Sciatic nerve (tissue), 2 donors: ENCODE data around the gene ERI3. TPM values are rescaled to one million over a fixed set of nuclear protein-coding genes. Genes with fewer than 3 reads are reported as not detected.

Experiments used
- ATAC-seq: fragments of 200-7000 bp; cut with Tn5 transposase; one replicate; pipeline ENCODE4 v1.9.1; 2020; ENCODE audit warnings: mild to moderate bottlenecking, moderate library complexity
- DNase-seq: peaks from one replicate; pipeline ENCODE4 v3.0.0-alpha.2; 2020; ENCODE audit warnings: low spot score
- intact Hi-C: fragments of 100-400 bp; cut with DNase I; formaldehyde crosslinking; loops from one replicate; pipeline ENCODE4 v1.14.2; 2022
- total RNA-seq: library from RNA; stranded (reverse); fragmentation: NEBNext Ultra II Directional; extraction: Animal tissue kit (Norgen Biotek cat#: 25700); gene quantifications from one replicate; pipeline ENCODE4 v1.2.1, GENCODE V29; 2021
- donor health status: DM: no; HTN: no; CAD: no.
- donor health status: DM: no; HTN: no; CAD: no.

ERI3 gene
- total RNA-seq, 1 donor from 2014 or later, result 59.8 TPM

DNA sequence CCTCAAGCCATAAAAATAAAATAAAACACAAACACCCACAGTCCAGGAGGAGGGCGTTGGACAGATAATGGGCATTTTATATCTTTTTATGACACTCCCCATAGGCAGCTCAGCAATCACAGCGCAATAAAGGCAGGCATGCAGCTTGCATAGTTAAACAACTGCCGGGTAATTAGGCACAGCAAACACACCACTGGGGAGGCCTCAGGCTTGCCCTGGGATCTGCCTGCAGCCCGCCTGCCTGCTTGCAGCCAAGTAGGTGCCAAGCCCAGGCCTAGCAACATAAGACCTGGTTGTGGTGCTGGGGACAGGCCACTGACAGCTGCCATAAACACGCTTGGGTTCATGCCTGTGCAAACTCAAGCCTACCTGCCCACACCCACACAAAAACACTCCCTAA, 87.6 kb downstream of the ERI3 start:
- DNase-seq, result no peak
- ATAC-seq, result no peak
- intact Hi-C loops, result no loop called here

- no peak for DNase-seq
- intact Hi-C loops, result no loop called here
- no peak for ATAC-seq
Measured at GRCh38 chr1:44266400-44267344, 88.4 kb downstream of the ERI3 start.

DNA sequence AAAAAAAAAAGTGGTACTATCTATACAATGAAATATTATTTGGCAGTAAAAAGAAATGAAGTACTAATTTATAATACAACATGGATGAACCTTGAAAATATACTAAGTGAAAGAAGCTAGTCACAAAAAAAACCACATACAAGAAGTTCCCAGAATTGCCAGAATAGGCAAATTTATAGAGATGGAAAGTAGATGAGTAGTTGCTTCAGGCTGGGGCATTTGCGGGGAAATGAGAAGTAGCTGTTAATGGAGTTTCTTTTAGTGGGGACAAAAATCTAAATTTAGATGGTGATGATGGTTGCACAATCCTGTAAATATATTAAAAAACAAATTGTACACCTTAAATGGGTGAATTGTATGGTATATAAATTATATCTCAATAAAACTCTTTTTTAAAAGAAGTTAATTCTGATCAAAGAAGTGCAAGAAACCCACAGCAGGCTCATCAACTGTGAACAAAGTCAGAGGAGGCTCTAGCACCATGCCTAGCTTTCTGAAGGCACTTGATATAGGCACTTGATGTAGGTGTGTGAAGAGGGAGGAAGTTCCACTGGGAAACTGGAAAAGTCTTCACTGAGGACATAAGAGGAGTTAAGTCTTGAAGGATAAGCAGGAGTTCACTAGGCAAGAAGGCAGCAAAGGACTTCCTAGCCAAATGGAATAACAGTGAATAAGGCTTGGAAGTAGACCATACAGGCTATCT, 89.2 kb downstream of the ERI3 start:
- intact Hi-C loops, result no loop called here
- no peak for DNase-seq
- ATAC-seq, result no peak

DNA sequence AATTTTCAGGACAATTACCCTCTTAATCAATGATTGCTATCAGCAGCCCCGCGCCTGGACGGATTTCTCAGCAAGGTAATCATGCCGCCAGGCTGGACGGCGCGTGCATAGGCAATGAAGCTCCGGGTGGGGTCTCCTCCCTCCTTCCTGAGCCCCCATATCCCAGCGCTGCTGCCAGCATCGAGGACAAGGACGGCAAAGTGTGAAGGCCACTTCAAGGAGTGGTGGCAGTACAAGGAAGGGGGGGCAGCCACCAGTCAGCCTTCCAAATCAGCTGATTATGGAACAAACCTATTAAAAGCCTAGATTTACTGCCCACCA, 90.6 kb downstream of the ERI3 start:
- intact Hi-C loops, result no loop called here
- ATAC-seq, result no peak
- DNase-seq, result no peak

GRCh38 chr1:44263568-44264450, 91.2 kb downstream of the ERI3 start:
- DNase-seq (no peak), ATAC-seq (no peak)
- intact Hi-C loops, result no loop called here

DNA sequence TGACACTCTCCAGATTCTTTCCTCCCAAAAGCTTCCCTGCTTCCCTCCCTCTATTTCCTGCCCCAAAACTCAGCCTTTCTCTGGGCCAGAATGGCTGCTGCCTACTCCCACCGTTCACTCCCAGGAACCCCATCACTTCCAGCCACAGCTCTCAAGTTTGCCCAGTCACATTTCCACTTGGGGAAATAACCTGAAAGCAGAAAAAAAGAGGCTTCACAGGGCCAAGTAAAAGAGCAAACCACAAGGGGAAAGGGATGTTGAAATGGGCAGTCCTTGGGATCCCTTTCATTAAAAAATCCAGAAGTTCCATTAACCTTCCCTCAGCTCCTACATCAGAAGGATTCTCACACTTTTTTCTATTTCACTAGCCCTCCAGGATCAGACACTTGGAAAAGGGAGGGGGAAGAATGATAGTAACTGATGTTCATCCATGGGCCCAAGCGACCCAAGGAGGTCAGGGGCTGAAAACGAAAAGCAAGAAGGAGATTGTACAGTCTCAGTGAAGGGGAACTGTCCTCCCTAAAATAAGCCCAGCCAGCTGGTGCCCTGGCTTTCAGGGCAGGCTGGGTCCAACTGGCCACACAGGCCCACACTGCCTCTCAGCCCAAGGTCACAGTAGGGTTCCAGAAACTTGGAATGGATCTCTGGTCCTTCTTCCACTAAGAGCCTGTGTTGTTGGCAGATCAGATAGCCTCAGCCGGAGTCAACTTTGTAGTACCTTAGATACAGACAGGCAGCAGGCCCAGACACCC, 92.1 kb downstream of the ERI3 start:
- intact Hi-C loops, result no loop called here
- DNase-seq (no peak), ATAC-seq (no peak)

DNA sequence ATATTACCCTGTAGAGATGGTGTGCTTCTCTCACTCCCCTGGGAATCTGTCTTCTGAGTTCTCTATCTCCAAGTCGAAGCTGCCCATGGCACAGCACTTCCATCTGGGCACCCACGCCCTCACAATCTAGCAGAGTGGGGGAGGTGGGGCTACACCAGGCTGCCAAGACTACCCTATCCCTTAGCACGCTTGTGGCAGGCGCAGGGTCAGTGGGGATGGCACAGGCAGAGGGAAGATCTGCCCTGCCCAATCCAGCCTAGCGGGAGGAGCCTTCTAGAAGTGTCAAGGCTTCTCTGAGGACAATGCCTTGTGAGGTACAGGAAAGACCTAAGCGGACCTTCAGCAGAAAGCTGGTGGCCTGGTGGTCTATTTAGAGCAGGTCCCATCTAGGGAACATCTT, 92.6 kb downstream of the ERI3 start:
- ATAC-seq (no peak), DNase-seq (no peak)
- intact Hi-C loops, result no loop called here

DNA sequence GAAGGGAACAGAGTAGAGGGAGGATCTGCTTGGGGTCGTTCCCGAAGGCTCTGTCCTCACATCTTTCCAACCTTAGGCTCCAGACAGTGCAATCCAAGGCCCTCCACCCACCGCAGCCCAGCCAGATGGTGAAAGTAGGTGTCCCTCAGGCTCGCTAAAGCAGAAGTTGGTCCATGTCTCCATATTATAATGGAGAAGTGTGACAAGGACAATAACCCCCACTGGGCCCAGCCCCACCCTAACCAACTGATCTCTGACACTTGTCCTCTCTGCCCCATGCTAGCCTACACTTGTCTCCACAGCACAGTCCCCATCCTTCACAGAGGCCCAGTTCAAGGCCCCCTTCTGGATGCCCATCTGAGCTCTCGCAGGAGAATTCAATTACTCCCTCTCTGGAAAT, 93.1 kb downstream of the ERI3 start:
- intact Hi-C loops, result no loop called here
- ATAC-seq (no peak), DNase-seq (no peak)

- ATAC-seq, result no peak
- intact Hi-C loops, result no loop called here
- DNase-seq, result no peak
Measured at GRCh38 chr1:44261171-44261817, 93.8 kb downstream of the ERI3 start.

DNA sequence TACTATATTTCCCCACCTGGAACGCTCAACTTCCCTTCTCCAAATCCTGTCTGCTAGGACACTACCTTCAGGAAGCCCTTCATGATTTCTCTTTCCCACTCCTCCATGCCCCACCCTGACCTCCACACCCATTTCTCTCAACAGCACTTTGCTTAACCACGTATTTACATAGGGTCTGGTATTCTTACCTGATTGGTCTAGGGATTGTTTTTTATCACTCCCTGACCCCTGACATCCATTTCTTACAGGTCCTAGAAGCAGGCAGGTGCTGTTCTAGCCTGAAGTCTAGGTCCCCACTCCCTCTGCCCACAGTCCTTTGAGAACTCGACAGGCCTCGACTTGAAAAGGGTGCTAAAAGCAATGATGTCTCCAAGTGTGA, 94.3 kb downstream of the ERI3 start:
- intact Hi-C loops, result no loop called here
- ATAC-seq, result no peak

DNA sequence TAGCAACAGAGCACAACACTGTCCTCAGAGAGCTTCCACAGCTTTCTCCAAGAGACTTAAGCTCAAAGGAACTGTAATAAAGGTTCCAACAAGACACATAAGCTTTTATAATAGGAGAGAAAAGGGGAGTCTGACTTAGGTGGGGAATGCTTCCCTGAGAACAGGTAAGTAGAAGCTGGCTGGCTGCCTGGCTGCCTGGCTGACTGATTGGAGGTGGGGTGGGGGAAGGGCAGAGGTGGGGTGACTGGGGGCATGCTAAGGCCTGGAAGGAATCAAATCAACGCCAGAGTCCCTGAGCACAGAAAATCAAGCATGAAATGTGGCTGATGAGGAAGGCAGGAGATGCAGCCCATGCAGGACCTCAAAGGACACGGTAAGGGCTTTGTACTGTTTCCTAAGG, 96.0 kb downstream of the ERI3 start:
- no peak for ATAC-seq
- no peak for DNase-seq
- intact Hi-C loops, result no loop called here

More for the DNA sequence above, 94.3 kb downstream of the ERI3 start:
- no peak for DNase-seq

GRCh38 chr1:44256762-44257554, 98.1 kb downstream of the ERI3 start:
- DNase-seq, result no peak
- ATAC-seq, result no peak
- intact Hi-C loops, result no loop called here

GRCh38 chr1:44254392-44254910, 100.6 kb downstream of the ERI3 start:
- no peak for ATAC-seq
- no peak for DNase-seq
- intact Hi-C loops, result no loop called here

GRCh38 chr1:44251989-44252671, 102.9 kb downstream of the ERI3 start:
- DNase-seq (no peak), ATAC-seq (no peak)
- intact Hi-C loops, result no loop called here

- no peak for ATAC-seq
- intact Hi-C loops, result no loop called here
Measured at GRCh38 chr1:44251486-44251885, 103.6 kb downstream of the ERI3 start.

DNA sequence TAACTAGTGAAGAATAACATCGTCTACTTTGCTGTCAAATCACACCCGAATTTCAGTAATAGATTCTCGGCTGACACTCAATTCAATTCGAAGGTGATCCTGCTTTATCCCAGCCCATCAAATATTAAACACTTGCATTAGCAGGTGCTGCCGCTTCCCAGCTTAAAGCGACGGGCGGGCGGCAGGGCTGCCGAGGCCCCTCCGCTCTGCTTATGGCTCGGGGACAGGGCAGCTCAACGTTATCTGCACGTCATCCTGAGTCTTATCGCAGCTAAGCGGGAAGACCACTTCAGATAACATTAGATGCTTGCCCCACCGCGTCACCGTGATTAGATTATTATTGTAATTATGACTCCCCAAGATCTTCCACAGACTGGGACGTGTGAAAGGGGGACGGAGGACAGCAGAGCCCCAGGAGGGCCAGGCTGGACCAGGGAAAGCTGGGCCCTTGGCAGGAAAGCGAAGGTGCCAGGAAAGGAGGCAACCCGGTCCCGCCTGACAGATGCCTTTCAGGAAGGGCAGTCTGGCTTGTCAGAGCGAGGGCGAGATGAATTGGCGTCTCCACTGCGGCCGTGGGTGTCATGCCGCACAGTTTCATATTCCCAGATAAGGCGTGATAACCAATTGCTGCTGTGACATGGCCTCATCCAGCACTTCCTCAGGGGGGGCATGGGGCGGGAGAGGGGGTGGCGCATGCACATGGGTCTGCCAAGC, 104.8 kb downstream of the ERI3 start:
- no peak for DNase-seq
- ATAC-seq, result no peak
- intact Hi-C loops, result no loop called here

More at GRCh38 chr1:44251486-44251885, 103.6 kb downstream of the ERI3 start:
- no peak for DNase-seq
